Midbrain (tissue), 1 donor: ENCODE measurements around the gene SPDYA.
A peak's percentile ranks its signal among the peaks of the same experiment; 100 is the strongest.

Experiments used
- DNase-seq: peaks from one replicate; lab custom pipeline; 2025; lab: John Stamatoyannopoulos, UW

Gene SPDYA

GRCh38 chr2:28828382-28828781 lies 17.7 kb downstream of the SPDYA start:
- no peak for DNase-seq

- DNase-seq, result no peak
These were observed 23.3 kb downstream of the SPDYA start for GRCh38 chr2:28833740-28834470.

- DNase-seq, result no peak
These were observed 25.1 kb downstream of the SPDYA start for GRCh38 chr2:28835781-28836180.

GRCh38 chr2:28838971-28839370 lies 28.3 kb downstream of the SPDYA start:
- DNase-seq, result no peak

- no peak for DNase-seq
These were observed 31.4 kb downstream of the SPDYA start for GRCh38 chr2:28842042-28842441.

- no peak for DNase-seq
These were observed 44.6 kb downstream of the SPDYA start for GRCh38 chr2:28855193-28855592.

- no peak for DNase-seq
These were observed 45.3 kb downstream of the SPDYA start for GRCh38 chr2:28855977-28856376.

- no peak for DNase-seq
These were observed 58.0 kb downstream of the SPDYA start for GRCh38 chr2:28868611-28869010.

GRCh38 chr2:28869494-28870145 lies 59.0 kb downstream of the SPDYA start:
- DNase-seq, result peak; percentile 38

- DNase-seq, result peak; percentile 96
These were observed 59.7 kb downstream of the SPDYA start, which contains the start of gene TRMT61B for GRCh38 chr2:28870146-28870891. Gene TRMT61B, minus strand, starts transcription at chr2:28870309. Its CDS starts 32 bp downstream, at chr2:28870277.

- DNase-seq, result no peak
These were observed 61.0 kb downstream of the SPDYA start for GRCh38 chr2:28871620-28872019.

- DNase-seq, result no peak
These were observed 69.6 kb downstream of the SPDYA start for GRCh38 chr2:28880193-28880592.

GRCh38 chr2:28893488-28893887 lies 82.9 kb downstream of the SPDYA start:
- DNase-seq, result no peak

- peak; percentile 99 for DNase-seq
These were observed 84.0 kb downstream of the SPDYA start, which contains the start of gene WDR43 for GRCh38 chr2:28894470-28895188. Gene WDR43, plus strand, starts transcription at chr2:28894667. Its CDS starts 32 bp downstream, at chr2:28894699.

GRCh38 chr2:28895189-28895893 lies 84.7 kb downstream of the SPDYA start:
- DNase-seq, result peak; percentile 3

- no peak for DNase-seq
These were observed 86.3 kb downstream of the SPDYA start for GRCh38 chr2:28896906-28897305.

- DNase-seq, result no peak
These were observed 87.4 kb downstream of the SPDYA start for GRCh38 chr2:28898048-28898447.
